Activated CD8-positive, alpha-beta T cell treated with anti-CD3 and anti-CD28 coated beads, Interleukin-2, amount 10 ng/mL, durations not matched to agents 7 days and 5 days (primary cell): ENCODE measurements around the gene VGLL2. TPM values are rescaled to one million over a fixed set of nuclear protein-coding genes. Genes with fewer than 3 reads are reported as not detected.

Source experiments
- ATAC-seq: fragments of 150-1000 bp; cut with Tn5 transposase; one replicate; pipeline ENCODE4 v1.10.0; 2021; ENCODE audit warnings: moderate library complexity
- CTCF ChIA-PET: fragments of 350-600 bp; sonication (Branson Sonifier 250); formaldehyde crosslinking; loops from one replicate; lab custom pipeline; 2021; ENCODE audit warnings: antibody characterized with exemption; lab: Charles Lee
- POLR2A ChIA-PET: fragments of 350-600 bp; sonication (Branson Sonifier 250); formaldehyde crosslinking; loops from one replicate; lab custom pipeline; 2021; ENCODE audit warnings: antibody characterized with exemption; lab: Charles Lee
- DNase-seq: peaks from one replicate; pipeline ENCODE4 v3.0.0-alpha.2; 2020
- H3K27ac Mint-ChIP-seq: one replicate; pipeline ENCODE4 v1.8.0; 2021; ENCODE audit warnings: mild to moderate bottlenecking, mixed read lengths
- H3K27me3 Mint-ChIP-seq: one replicate; pipeline ENCODE4 v1.8.0; 2021; ENCODE audit warnings: low read depth, mixed read lengths
- H3K36me3 Mint-ChIP-seq: one replicate; pipeline ENCODE4 v1.8.0; 2021; ENCODE audit warnings: low read depth, mixed read lengths
- H3K4me1 Mint-ChIP-seq: one replicate; pipeline ENCODE4 v1.8.0; 2021; ENCODE audit warnings: low read depth, mixed read lengths
- H3K4me3 Mint-ChIP-seq: one replicate; pipeline ENCODE4 v1.8.0; 2021; ENCODE audit warnings: mild to moderate bottlenecking, mixed read lengths
- H3K9me3 Mint-ChIP-seq: one replicate; pipeline ENCODE4 v1.8.0; 2022; ENCODE audit warnings: mixed read lengths; ENCODE audit not compliant: insufficient read depth
- total RNA-seq, 2 experiments: library from RNA; stranded (reverse); gene quantifications; one replicate each; pipeline ENCODE4 v1.2.3, GENCODE V29; 2021

The VGLL2 gene
- total RNA-seq, 2 experiments from 2014 or later, result not detected

- Mint-ChIP-seq H3K27ac (no peak overlapping the region), H3K27me3 (peaks cover 78% of the 10 kb centered on the region), H3K9me3 (no peaks in the 10 kb centered on the region), H3K4me1 (peaks cover 3% of the 10 kb centered on the region), H3K4me3 (no peak overlapping the region), H3K36me3 (peaks cover 3% of the 10 kb centered on the region)
- DNase-seq (no peak), ATAC-seq (no peak)
- ChIA-PET POLR2A (no interaction called here), CTCF (interaction anchor here (1.3 kb wide), 1 partner anchor 10 kb away, joined by 3 read pairs; no protein-coding TSS in a partner anchor)
Observed at GRCh38 chr6:117270843-117271507, 5.6 kb downstream of the VGLL2 start.

GRCh38 chr6:117272032-117272866, 6.9 kb downstream of the VGLL2 start:
- H3K27me3 Mint-ChIP-seq, result peaks cover 69% of the 10 kb centered on the region
- DNase-seq (no peak), ATAC-seq (no peak)
- H3K4me3 Mint-ChIP-seq, result no peak overlapping the region
- ChIA-PET CTCF (no interaction called here), POLR2A (no interaction called here)
- H3K9me3 Mint-ChIP-seq, result no peaks in the 10 kb centered on the region
- H3K36me3 Mint-ChIP-seq, result peaks cover 3% of the 10 kb centered on the region
- peaks cover 3% of the 10 kb centered on the region for H3K4me1 Mint-ChIP-seq
- no peak overlapping the region for H3K27ac Mint-ChIP-seq

GRCh38 chr6:117272891-117273290, 7.5 kb downstream of the VGLL2 start:
- no peak for DNase-seq
- peaks cover 3% of the 10 kb centered on the region for H3K36me3 Mint-ChIP-seq
- no peak overlapping the region for H3K27ac Mint-ChIP-seq
- no peak overlapping the region for H3K4me3 Mint-ChIP-seq
- CTCF ChIA-PET, result no interaction called here
- no peaks in the 10 kb centered on the region for H3K9me3 Mint-ChIP-seq
- POLR2A ChIA-PET, result no interaction called here
- peaks cover 62% of the 10 kb centered on the region for H3K27me3 Mint-ChIP-seq
- peaks cover 3% of the 10 kb centered on the region for H3K4me1 Mint-ChIP-seq
- ATAC-seq, result no peak

DNA sequence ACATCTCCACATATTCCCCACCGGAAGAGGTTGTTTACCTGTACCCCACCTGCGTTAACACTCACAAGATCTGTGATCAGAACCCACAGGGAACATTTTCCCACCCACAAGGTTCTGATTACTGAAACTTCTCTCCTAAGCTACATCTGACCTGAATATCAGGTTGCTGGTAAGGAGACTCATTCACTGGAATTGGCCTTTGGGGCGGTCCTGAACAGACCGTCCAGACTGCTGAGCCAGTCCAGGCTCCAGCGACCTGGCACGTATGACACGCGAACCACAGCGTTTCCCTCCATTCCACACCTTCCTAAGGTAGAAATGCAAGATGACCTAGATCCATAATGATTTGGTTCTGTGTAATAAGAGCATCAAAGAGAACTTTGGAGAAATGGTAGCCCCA, 9.8 kb downstream of the VGLL2 start:
- Mint-ChIP-seq H3K4me3 (no peak overlapping the region), H3K4me1 (no peaks in the 10 kb centered on the region), H3K27ac (no peak overlapping the region), H3K27me3 (peaks cover 46% of the 10 kb centered on the region), H3K9me3 (no peaks in the 10 kb centered on the region), H3K36me3 (no peaks in the 10 kb centered on the region)
- POLR2A ChIA-PET, result no interaction called here
- no peak for DNase-seq
- CTCF ChIA-PET, result no interaction called here
- ATAC-seq, result no peak

DNA sequence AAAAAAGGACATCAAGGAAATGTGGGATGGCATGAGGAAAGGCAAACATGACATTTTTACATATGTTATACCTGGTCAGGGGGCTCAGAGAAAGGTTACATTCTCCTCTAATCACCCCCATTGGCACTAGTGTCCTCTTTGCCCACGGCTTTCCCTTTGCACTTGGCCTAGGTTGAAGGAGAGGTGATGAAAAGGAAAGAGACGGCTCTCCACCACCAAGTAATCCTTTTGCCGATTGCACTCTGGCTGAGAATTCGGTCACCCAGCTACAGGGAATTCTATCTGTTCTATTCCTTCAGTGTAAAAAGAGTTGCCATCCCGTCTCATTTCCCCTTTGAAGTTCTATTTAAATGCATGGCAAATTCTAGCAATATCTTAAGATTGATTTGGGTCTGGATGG, 10.4 kb downstream of the VGLL2 start:
- Mint-ChIP-seq H3K4me3 (no peak overlapping the region), H3K36me3 (no peaks in the 10 kb centered on the region), H3K4me1 (no peaks in the 10 kb centered on the region), H3K9me3 (no peaks in the 10 kb centered on the region), H3K27me3 (peaks cover 42% of the 10 kb centered on the region), H3K27ac (no peak overlapping the region)
- ATAC-seq, result no peak
- POLR2A ChIA-PET, result no interaction called here
- DNase-seq, result no peak
- CTCF ChIA-PET, result no interaction called here

DNA sequence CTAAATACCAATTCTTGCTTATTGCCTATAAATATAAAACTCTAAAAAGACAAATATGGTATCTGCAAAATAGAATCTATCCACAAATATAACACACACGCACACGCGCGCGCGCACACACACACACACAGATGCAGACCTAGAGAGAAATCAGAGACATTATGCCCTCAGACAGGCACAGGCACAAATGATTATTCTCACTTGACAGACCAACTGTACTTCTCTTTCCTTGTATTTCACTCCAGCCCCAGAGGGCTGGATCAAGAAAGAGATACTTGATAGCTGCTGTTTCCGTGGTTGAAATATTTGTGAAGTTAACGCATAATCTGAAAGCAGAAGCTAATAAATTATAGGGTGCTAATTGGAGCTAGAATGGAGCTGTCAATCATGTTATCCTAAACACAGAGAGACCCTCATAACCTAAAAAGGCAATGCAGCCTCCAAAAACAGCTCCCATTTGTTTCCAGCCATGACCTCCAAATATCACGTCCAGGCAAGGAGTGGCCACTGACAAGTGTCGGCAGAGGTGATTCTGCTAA, 11.5 kb downstream of the VGLL2 start:
- H3K27ac Mint-ChIP-seq, result no peak overlapping the region
- ChIA-PET POLR2A (no interaction called here), CTCF (no interaction called here)
- no peaks in the 10 kb centered on the region for H3K9me3 Mint-ChIP-seq
- H3K36me3 Mint-ChIP-seq, result no peaks in the 10 kb centered on the region
- H3K4me3 Mint-ChIP-seq, result no peak overlapping the region
- ATAC-seq (no peak), DNase-seq (no peak)
- peaks cover 35% of the 10 kb centered on the region for H3K27me3 Mint-ChIP-seq
- no peaks in the 10 kb centered on the region for H3K4me1 Mint-ChIP-seq

DNA sequence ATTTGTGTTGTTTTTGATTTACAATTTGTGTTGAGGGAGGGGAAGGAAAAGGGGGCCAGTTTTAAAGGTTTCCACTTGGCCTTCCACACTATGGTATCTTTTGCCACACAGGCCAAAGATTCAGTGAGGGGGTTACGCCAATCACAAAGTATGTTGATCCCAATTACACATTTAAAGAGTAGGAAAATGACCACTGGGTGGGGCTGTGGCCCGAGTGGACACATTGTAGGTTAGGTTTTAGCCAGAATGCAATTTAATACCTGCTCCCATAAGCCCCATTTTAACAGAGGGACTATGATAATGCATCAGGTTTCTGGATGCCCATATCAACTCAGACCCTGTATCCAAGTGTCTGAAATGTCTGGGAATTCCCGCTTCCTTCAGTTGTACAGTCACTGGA, 15.6 kb downstream of the VGLL2 start:
- Mint-ChIP-seq H3K9me3 (no peaks in the 10 kb centered on the region), H3K36me3 (no peaks in the 10 kb centered on the region), H3K27ac (no peak overlapping the region), H3K4me3 (no peak overlapping the region), H3K4me1 (no peaks in the 10 kb centered on the region), H3K27me3 (peaks cover 12% of the 10 kb centered on the region)
- POLR2A ChIA-PET, result no interaction called here
- no peak for ATAC-seq
- CTCF ChIA-PET, result no interaction called here
- no peak for DNase-seq

DNA sequence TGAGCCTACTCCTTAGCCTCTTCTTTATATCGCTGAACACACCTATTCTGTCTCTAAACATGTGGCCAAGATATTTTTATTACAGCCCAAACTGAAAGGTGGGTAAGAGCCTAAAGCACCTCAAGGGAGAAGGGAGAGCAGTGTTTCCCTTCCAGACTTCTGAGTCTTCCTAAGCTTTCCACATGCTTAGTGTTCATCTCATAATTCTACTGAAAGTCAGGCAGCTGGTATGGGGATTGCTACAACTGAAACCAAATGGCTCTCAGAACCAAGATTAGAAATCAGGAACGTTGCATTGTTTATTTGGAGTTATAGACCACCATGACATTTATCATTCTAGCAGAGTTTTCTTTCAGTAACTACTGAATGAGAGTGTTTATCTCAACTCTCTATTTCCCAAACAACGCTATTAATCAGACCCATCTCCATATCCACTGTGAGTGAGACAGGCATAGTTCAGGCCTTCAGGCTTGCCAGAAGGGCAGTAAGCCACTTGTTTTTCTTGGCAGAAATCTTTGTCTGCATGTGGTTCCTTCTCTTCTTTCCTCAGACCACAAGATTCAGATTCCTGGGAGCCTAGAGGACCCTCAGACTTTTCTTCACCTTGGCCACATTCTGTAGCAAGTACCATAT, 22.8 kb downstream of the VGLL2 start:
- H3K4me3 Mint-ChIP-seq, result no peak overlapping the region
- DNase-seq (no peak), ATAC-seq (no peak)
- ChIA-PET CTCF (no interaction called here), POLR2A (no interaction called here)
- H3K4me1 Mint-ChIP-seq, result no peaks in the 10 kb centered on the region
- H3K27me3 Mint-ChIP-seq, result no peaks in the 10 kb centered on the region
- no peak overlapping the region for H3K27ac Mint-ChIP-seq
- H3K9me3 Mint-ChIP-seq, result no peaks in the 10 kb centered on the region
- H3K36me3 Mint-ChIP-seq, result no peaks in the 10 kb centered on the region

GRCh38 chr6:117290173-117290846, 25.0 kb downstream of the VGLL2 start:
- Mint-ChIP-seq H3K36me3 (no peaks in the 10 kb centered on the region), H3K4me3 (no peak overlapping the region), H3K27ac (no peak overlapping the region), H3K9me3 (no peaks in the 10 kb centered on the region), H3K4me1 (no peaks in the 10 kb centered on the region), H3K27me3 (peaks cover 3% of the 10 kb centered on the region)
- ChIA-PET POLR2A (no interaction called here), CTCF (no interaction called here)
- ATAC-seq (no peak), DNase-seq (no peak)

DNA sequence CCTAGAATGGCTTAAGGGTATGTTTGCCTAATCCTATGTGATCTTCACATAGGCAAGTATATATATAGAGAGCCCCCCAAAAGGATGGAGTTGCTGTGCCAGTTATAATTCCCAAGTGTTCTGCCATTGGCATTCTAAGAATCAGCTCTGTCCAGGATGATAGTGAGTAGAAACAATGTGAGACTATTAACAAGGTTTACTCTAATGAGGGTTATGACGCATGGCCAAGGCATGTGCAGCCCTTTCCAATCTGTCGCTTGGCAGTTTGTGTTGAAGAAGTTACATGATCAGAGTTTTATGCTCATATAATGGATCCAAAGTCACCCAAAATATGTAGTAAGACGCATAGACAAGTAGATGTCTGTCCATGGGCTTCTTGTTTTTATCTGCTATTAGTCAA, 33.6 kb downstream of the VGLL2 start:
- H3K27me3 Mint-ChIP-seq, result no peaks in the 10 kb centered on the region
- no peak overlapping the region for H3K4me3 Mint-ChIP-seq
- H3K36me3 Mint-ChIP-seq, result no peaks in the 10 kb centered on the region
- no peak overlapping the region for H3K27ac Mint-ChIP-seq
- CTCF ChIA-PET, result no interaction called here
- DNase-seq (no peak), ATAC-seq (no peak)
- no peaks in the 10 kb centered on the region for H3K4me1 Mint-ChIP-seq
- POLR2A ChIA-PET, result no interaction called here
- H3K9me3 Mint-ChIP-seq, result no peaks in the 10 kb centered on the region

DNA sequence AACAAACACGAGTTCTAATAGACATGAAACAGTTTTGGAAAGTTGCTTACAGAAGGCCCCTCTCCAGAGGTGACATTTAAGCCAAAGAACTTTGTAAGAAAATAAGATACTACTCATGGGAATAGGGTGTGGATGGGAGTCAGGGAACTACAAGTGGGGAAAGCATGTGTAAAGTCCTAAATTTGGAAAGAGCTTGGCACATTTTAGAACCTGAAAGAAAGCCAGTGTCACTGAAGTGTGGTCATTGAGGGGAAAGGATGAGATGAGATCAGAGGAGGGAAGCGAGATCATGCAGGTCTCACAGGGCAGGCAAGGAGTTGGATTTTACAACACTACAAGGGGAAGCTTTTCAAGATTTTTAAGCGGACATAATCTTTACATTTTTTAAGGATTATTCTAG, 38.0 kb downstream of the VGLL2 start:
- ATAC-seq, result no peak
- Mint-ChIP-seq H3K27me3 (no peaks in the 10 kb centered on the region), H3K4me3 (no peak overlapping the region), H3K27ac (no peak overlapping the region), H3K4me1 (no peaks in the 10 kb centered on the region), H3K36me3 (no peaks in the 10 kb centered on the region), H3K9me3 (no peaks in the 10 kb centered on the region)
- CTCF ChIA-PET, result no interaction called here
- POLR2A ChIA-PET, result no interaction called here
- no peak for DNase-seq
